ENCODE measurements around the gene MYLK.

GRCh38 chr3:123884993-123885392 lies 861 bp upstream of the MYLK start:
- TF ChIP-seq CTCF (IDR thresholded peaks at IDR 0.05): no peak
- TF ChIP-seq POLR2A (IDR thresholded peaks at IDR 0.05): no peak

All from lower leg skin (tissue), 3 donors.